Measurements from ENCODE around the gene SURF1.

SURF1 gene

DNA sequence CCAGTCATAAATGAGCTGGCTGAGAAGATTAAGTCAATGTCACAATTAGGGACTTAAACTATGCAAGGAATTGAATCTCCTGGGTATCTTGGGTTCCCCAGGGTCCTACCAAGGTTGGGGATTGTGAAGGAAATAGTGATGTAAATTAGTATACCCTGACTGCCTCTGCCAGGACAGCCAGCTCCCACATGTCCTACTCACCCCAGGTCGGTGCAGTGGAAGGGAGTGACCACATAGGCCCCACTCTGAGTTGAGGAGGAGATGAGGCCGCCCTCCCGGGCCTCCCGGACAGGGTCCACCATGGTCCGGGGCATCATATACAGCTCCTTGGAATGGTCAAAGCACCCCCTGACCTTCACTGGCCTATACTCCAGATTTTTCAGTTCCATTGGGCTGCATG, 2.7 kb downstream of the SURF1 start:
- H3K27ac ChIP-seq (ENCODE audit: low read length) = no peak overlapping the region
- no peak overlapping the region for H3K4me3 ChIP-seq (ENCODE audit: low read depth in 1 of 2, low read length in 2 of 2)
- peaks cover 54% of the 10 kb centered on the region for H3K79me2 ChIP-seq (ENCODE audit: insufficient read depth, low read length)
- no peak overlapping the region for H3K9ac ChIP-seq (ENCODE audit: low read depth, low read length)
- H3K27me3 ChIP-seq (ENCODE audit: insufficient read depth, low read length, poor library complexity) = no peaks in the 10 kb centered on the region
- H3K4me1 ChIP-seq (ENCODE audit: insufficient read depth, low read length) = peaks cover 58% of the 10 kb centered on the region
- H4K20me1 ChIP-seq (ENCODE audit: insufficient read depth, low read length) = peaks cover 39% of the 10 kb centered on the region
- no peaks in the 10 kb centered on the region for H3K9me3 ChIP-seq (ENCODE audit: insufficient read depth, low read length, severe bottlenecking)
- ATAC-seq (ENCODE audit: insufficient read depth, low read depth) = no peak
- TF ChIP-seq CTCF (IDR thresholded peaks at IDR 0.05; ENCODE audit: borderline replicate concordance, extremely low read depth, low read length, poor library complexity, severe bottlenecking) = no peak
- no peak for TF ChIP-seq EZH2 (IDR thresholded peaks at IDR 0.05; ENCODE audit: borderline replicate concordance, low read depth, low read length, severe bottlenecking)
- H2AFZ ChIP-seq (ENCODE audit: low read depth, low read length) = no peak overlapping the region
- H3K36me3 ChIP-seq (ENCODE audit: insufficient read depth, low read length) = peaks cover 54% of the 10 kb centered on the region
- H3K4me2 ChIP-seq (ENCODE audit: insufficient read depth, low read length) = no peak overlapping the region
- DNase-seq = no peak

DNA sequence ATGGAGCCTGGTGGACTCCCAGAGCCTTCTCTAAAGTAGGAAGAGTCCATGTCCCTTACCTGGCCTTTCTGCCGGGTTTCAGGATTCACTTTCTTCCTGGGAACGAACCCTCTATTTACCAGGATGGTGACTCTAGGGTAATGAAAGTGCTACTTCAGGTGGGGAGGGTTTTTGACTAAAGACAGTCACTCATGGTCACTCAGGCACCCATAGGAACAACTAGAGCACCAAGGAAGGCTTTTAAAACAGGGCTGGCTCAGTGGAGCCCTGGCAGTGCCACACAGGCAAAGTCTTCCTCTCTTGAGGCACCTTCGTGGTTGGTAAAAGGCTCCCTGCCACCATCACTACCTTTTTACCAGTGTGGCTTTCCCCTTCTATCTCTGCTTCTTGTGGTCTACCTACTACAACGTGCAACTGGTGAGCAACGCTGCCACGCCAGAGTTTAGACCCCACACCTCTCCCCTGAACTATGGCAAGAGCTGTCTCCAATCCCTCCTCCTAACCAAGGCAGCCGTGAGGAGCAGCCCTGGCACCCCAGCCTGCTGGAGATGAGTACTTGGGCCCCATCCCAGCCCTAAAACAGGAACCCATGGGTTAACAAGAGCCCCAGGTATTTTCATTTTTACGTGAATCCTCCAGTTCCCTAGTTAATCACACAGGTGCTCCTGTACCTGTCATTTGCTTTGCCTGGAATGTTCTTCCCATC, 3.5 kb downstream of the SURF1 start:
- H2AFZ ChIP-seq (ENCODE audit: low read depth, low read length) = no peak overlapping the region
- no peaks in the 10 kb centered on the region for H3K9me3 ChIP-seq (ENCODE audit: insufficient read depth, low read length, severe bottlenecking)
- ATAC-seq (ENCODE audit: insufficient read depth, low read depth) (no peak), DNase-seq (no peak)
- peaks cover 41% of the 10 kb centered on the region for H4K20me1 ChIP-seq (ENCODE audit: insufficient read depth, low read length)
- H3K9ac ChIP-seq (ENCODE audit: low read depth, low read length) = no peak overlapping the region
- TF ChIP-seq CTCF (IDR thresholded peaks at IDR 0.05; ENCODE audit: borderline replicate concordance, extremely low read depth, low read length, poor library complexity, severe bottlenecking) (no peak), EZH2 (IDR thresholded peaks at IDR 0.05; ENCODE audit: borderline replicate concordance, low read depth, low read length, severe bottlenecking) (no peak)
- H3K27ac ChIP-seq (ENCODE audit: low read length) = no peak overlapping the region
- H3K27me3 ChIP-seq (ENCODE audit: insufficient read depth, low read length, poor library complexity) = no peaks in the 10 kb centered on the region
- no peak overlapping the region for H3K4me3 ChIP-seq (ENCODE audit: low read depth in 1 of 2, low read length in 2 of 2)
- no peak overlapping the region for H3K4me2 ChIP-seq (ENCODE audit: insufficient read depth, low read length)
- peaks cover 56% of the 10 kb centered on the region for H3K36me3 ChIP-seq (ENCODE audit: insufficient read depth, low read length)
- peaks cover 56% of the 10 kb centered on the region for H3K79me2 ChIP-seq (ENCODE audit: insufficient read depth, low read length)
- H3K4me1 ChIP-seq (ENCODE audit: insufficient read depth, low read length) = peaks cover 51% of the 10 kb centered on the region

GRCh38 chr9:133351908-133352634, 4.2 kb downstream of the SURF1 start:
- H3K4me1 ChIP-seq (ENCODE audit: insufficient read depth, low read length) = peaks cover 44% of the 10 kb centered on the region

More at GRCh38 chr9:133351908-133352634, 4.2 kb downstream of the SURF1 start:
- Histone ChIP-seq H2AFZ (ENCODE audit: low read depth, low read length) (no peak overlapping the region), H3K36me3 (ENCODE audit: insufficient read depth, low read length) (peaks cover 54% of the 10 kb centered on the region), H4K20me1 (ENCODE audit: insufficient read depth, low read length) (peaks cover 41% of the 10 kb centered on the region), H3K4me2 (ENCODE audit: insufficient read depth, low read length) (no peak overlapping the region), H3K27ac (ENCODE audit: low read length) (no peak overlapping the region), H3K79me2 (ENCODE audit: insufficient read depth, low read length) (peaks cover 55% of the 10 kb centered on the region), H3K9me3 (ENCODE audit: insufficient read depth, low read length, severe bottlenecking) (no peaks in the 10 kb centered on the region), H3K4me3 (ENCODE audit: low read depth in 1 of 2, low read length in 2 of 2) (no peak overlapping the region), H3K9ac (ENCODE audit: low read depth, low read length) (no peak overlapping the region), H3K27me3 (ENCODE audit: insufficient read depth, low read length, poor library complexity) (no peaks in the 10 kb centered on the region)
- ATAC-seq (ENCODE audit: insufficient read depth, low read depth) (peak; percentile 32), DNase-seq (peak; percentile 54)
- TF ChIP-seq EZH2 (IDR thresholded peaks at IDR 0.05; ENCODE audit: borderline replicate concordance, low read depth, low read length, severe bottlenecking) (no peak), CTCF (IDR thresholded peaks at IDR 0.05; ENCODE audit: borderline replicate concordance, extremely low read depth, low read length, poor library complexity, severe bottlenecking) (peak; percentile 66)

Measured in DND-41 (cell line).